OCI-LY3 (cell line): Measurements from ENCODE around the gene FERMT1.

ENCODE experiments used
- H2AFZ ChIP-seq: fragments of 200-600, 300-600 bp; shearing (Covaris generic); 2 replicates; pipeline ENCODE4 v1.6.0; 2014; ENCODE audit warnings: antibody characterized with exemption, low read depth, low read length
- H3K27ac ChIP-seq: fragments of 200-600, 300-600 bp; sonication (generic); 2 replicates; pipeline ENCODE4 v1.5.1; 2014; ENCODE audit warnings: mild to moderate bottlenecking, low read length, moderate library complexity, mixed read lengths
- H3K27me3 ChIP-seq: fragments of 200-600, 300-600 bp; sonication (generic); 2 replicates; pipeline ENCODE4 v1.6.1; 2014; ENCODE audit warnings: low read depth, low read length, mixed read lengths
- H3K36me3 ChIP-seq: fragments of 200-600, 300-600 bp; sonication (generic); replicated peaks from 2 replicates; pipeline ENCODE3; 2014; ENCODE audit warnings: low read depth, low read length, mixed read lengths
- H3K4me1 ChIP-seq: fragments of 300-600, 200-600 bp; sonication (generic); 2 replicates; pipeline ENCODE4 v1.6.1; 2014; ENCODE audit warnings: low read length, mixed read lengths
- H3K4me2 ChIP-seq: fragments of 200-600, 300-600 bp; sonication (generic); 2 replicates; pipeline ENCODE4 v1.6.1; 2014; ENCODE audit warnings: low read length, mixed read lengths
- H3K4me3 ChIP-seq: fragments of 300-600, 200-600 bp; sonication (generic); 2 replicates; pipeline ENCODE4 v1.5.1; 2014; ENCODE audit warnings: antibody characterized with exemption, mild to moderate bottlenecking, low read length, moderate library complexity
- H3K79me2 ChIP-seq: fragments of 300-600, 200-600 bp; shearing (Covaris generic); 2 replicates; pipeline ENCODE4 v1.6.1; 2014; ENCODE audit warnings: mild to moderate bottlenecking, low read length, mixed read lengths
- H3K9ac ChIP-seq: fragments of 300-600, 200-600 bp; shearing (Covaris generic); 2 replicates; pipeline ENCODE4 v1.6.0; 2014; ENCODE audit warnings: mild to moderate bottlenecking, low read length, moderate library complexity
- H3K9me3 ChIP-seq: fragments of 200-600, 300-600 bp; shearing (Covaris generic); 2 replicates; pipeline ENCODE4 v1.6.1; 2014; ENCODE audit warnings: low read length, mixed read lengths; ENCODE audit not compliant: insufficient read depth
- H4K20me1 ChIP-seq: fragments of 200-600, 300-600 bp; sonication (generic); 2 replicates; pipeline ENCODE4 v1.6.1; 2016; ENCODE audit warnings: low read length, mixed read lengths; ENCODE audit not compliant: insufficient read depth
- CTCF ChIP-seq: fragments of 200-600, 300-600 bp; sonication (generic); IDR thresholded peaks from 2 replicates; pipeline ENCODE4 v1.5.1; 2014; ENCODE audit warnings: antibody characterized with exemption, low read length, low read depth
- EZH2phosphoT487 ChIP-seq: fragments of 200-600 bp; shearing (Covaris generic); IDR thresholded peaks from 2 replicates; pipeline ENCODE4 v1.6.1; 2018; ENCODE audit warnings: antibody characterized with exemption, mixed run types, low read depth

Gene FERMT1

DNA sequence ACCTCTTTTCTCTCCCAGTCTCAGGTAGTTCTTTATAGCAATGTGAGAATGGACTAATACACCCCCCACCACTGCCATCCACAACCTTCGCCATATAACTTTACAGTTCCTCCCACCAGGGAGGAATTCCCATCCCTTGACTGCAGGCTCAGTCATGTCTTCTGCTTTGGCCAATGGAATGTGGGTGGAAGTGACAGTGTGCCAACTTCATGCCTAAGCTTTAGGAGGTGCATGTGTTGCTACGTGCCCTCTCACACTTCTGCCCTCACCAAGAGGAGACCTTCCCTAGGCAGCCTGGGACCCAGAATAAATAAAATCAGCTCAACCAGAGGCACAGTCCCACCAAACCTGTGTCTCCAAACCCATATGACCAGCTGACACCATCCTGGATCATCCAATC, 36.0 kb downstream of the FERMT1 start:
- TF ChIP-seq EZH2phosphoT487 (no peak), CTCF (no peak)
- H3K4me2 ChIP-seq, result no peak overlapping the region
- H2AFZ ChIP-seq, result no peak overlapping the region
- no peak overlapping the region for H3K9ac ChIP-seq
- no peaks in the 10 kb centered on the region for H3K36me3 ChIP-seq
- no peaks in the 10 kb centered on the region for H4K20me1 ChIP-seq
- H3K4me1 ChIP-seq, result no peaks in the 10 kb centered on the region
- H3K27me3 ChIP-seq, result peaks cover 9% of the 10 kb centered on the region; the same call in 1 of the 2 replicates
- no peak overlapping the region for H3K4me3 ChIP-seq
- no peaks in the 10 kb centered on the region for H3K9me3 ChIP-seq
- no peak overlapping the region for H3K27ac ChIP-seq
- no peaks in the 10 kb centered on the region for H3K79me2 ChIP-seq

DNA sequence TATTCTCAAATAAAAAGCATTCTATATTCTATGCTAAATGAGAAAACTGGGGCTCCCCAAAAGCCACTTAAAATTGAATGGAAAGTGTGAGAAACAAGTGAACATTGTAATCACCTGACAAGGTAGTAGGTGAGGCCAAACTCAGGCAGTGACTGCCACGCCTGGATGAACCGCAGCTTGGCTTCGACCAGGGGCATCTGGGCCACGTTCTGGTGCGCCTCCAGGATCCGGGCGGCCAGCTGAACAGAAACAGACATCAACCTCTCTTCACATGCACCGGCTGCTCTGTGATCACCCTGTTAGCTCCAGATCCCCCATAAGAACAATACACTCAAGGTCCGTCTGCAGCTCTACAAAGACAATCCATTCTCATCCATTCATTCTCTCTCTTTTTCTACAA, 38.9 kb downstream of the FERMT1 start:
- H3K4me3 ChIP-seq, result no peak overlapping the region
- no peak overlapping the region for H3K4me2 ChIP-seq
- no peak for TF ChIP-seq CTCF
- TF ChIP-seq EZH2phosphoT487, result no peak
- no peak overlapping the region for H3K27ac ChIP-seq
- H3K79me2 ChIP-seq, result no peaks in the 10 kb centered on the region
- no peaks in the 10 kb centered on the region for H4K20me1 ChIP-seq
- no peaks in the 10 kb centered on the region for H3K4me1 ChIP-seq
- H3K9me3 ChIP-seq, result no peaks in the 10 kb centered on the region
- no peak overlapping the region for H3K9ac ChIP-seq
- peaks cover 32% of the 10 kb centered on the region for H3K27me3 ChIP-seq
- no peaks in the 10 kb centered on the region for H3K36me3 ChIP-seq
- H2AFZ ChIP-seq, result no peak overlapping the region

DNA sequence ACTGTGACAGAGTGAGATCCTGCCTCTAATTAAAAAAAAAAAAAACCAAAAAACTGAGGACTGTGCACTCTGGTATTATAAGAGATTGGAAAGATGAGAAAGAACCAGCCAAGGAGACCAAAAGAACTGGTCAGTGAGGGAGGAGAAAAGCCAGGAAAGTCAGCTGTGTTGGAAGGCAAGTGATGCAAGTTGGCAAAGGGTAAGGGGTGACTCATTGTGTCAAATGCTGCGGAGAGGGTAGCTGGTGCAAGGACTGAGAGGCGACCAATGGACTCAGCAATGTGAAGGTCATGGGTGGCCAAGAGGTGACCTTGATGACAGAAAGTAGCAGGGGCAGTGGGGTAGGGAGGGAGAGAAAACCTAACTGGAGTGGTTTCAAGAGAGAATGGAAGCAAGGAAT, 41.6 kb downstream of the FERMT1 start:
- Histone ChIP-seq H3K27ac (no peak overlapping the region), H3K9ac (no peak overlapping the region), H3K4me3 (no peak overlapping the region), H3K79me2 (no peaks in the 10 kb centered on the region), H4K20me1 (no peaks in the 10 kb centered on the region), H3K36me3 (no peaks in the 10 kb centered on the region), H3K4me2 (no peak overlapping the region), H3K9me3 (no peaks in the 10 kb centered on the region), H3K4me1 (no peaks in the 10 kb centered on the region), H3K27me3 (peaks cover 32% of the 10 kb centered on the region), H2AFZ (no peak overlapping the region)
- TF ChIP-seq EZH2phosphoT487, result no peak
- no peak for TF ChIP-seq CTCF

GRCh38 chr20:6079016-6079415, 43.8 kb downstream of the FERMT1 start:
- Histone ChIP-seq H3K79me2 (no peaks in the 10 kb centered on the region), H3K4me1 (no peaks in the 10 kb centered on the region), H3K9ac (no peak overlapping the region), H3K27ac (no peak overlapping the region), H3K4me3 (no peak overlapping the region), H3K27me3 (peaks cover 35% of the 10 kb centered on the region), H3K36me3 (no peaks in the 10 kb centered on the region), H3K9me3 (no peaks in the 10 kb centered on the region), H3K4me2 (no peak overlapping the region), H4K20me1 (no peaks in the 10 kb centered on the region), H2AFZ (no peak overlapping the region)
- no peak for TF ChIP-seq CTCF
- no peak for TF ChIP-seq EZH2phosphoT487
